GM23338 (cell line): ENCODE data around the gene MRPS6.

Source experiments
- EZH2 ChIP-seq: fragments of 200-600 bp; sonication (generic); IDR thresholded peaks from one replicate; pipeline ENCODE4 v1.8.0; 2017; ENCODE audit warnings: antibody characterized with exemption, mild to moderate bottlenecking, low read depth; ENCODE audit not compliant: unreplicated experiment
- EZH2phosphoT487 ChIP-seq: fragments of 200-600 bp; sonication (generic); IDR thresholded peaks from one replicate; pipeline ENCODE4 v1.8.1; 2018; ENCODE audit warnings: antibody characterized with exemption; ENCODE audit not compliant: unreplicated experiment
- POLR2AphosphoS5 ChIP-seq: IDR thresholded peaks from 2 replicates; pipeline ENCODE4 v1.6.1; 2016; ENCODE audit warnings: antibody characterized with exemption, low read depth
- STAT1 ChIP-seq: IDR thresholded peaks from one replicate; pipeline ENCODE4 v1.6.1; 2016; ENCODE audit warnings: antibody characterized with exemption; ENCODE audit not compliant: unreplicated experiment
- TF ChIP-seq, protein P1 (sequence below), 2 experiments: fragments of 200-600 bp in 1 of 2; sonication (generic) in 1 of 2; conservative IDR thresholded peaks; 2 replicates each; pipeline versions ENCODE4 v1.5.1 to v1.6.1; 2016 to 2017; ENCODE audit warnings: antibody characterized with exemption in 2 of 2, low read depth in 2 of 2, mild to moderate bottlenecking in 2 of 2, moderate library complexity in 1 of 2
- TF ChIP-seq, protein P2 (sequence below): IDR thresholded peaks from one replicate; pipeline ENCODE4 v1.6.1; 2018; ENCODE audit warnings: antibody characterized with exemption; ENCODE audit not compliant: unreplicated experiment

DNA sequence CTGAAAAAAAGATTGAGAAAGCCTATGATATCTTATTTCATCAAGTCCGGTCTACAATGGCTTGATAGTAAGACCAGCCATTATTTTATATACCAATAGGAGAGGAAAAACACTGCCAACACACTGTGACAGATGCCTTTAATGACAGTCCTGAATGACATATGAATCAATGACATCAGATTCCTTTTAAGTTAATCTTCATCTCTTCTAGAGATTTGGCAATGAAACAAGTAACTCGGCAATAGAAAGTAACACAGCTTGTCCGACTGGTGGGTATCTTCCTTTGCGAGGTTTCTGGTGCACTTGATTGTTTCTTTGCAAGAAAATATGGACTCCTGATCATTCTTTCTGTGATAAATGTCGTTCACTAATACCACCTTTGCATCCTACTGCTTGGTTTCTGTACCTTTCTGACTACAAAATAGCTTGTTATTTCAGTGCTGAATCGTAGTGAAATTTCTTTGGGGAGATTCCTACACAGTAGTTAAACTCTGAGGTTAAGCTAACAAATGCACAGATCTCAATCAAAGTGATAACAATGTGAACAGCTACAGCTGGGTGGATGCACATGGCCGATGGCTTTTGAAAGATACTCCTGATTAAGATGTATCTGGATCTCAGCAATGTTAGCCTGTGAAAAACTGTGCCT is 104.7 kb downstream of the MRPS6 start:
- TF ChIP-seq, protein P1, sequence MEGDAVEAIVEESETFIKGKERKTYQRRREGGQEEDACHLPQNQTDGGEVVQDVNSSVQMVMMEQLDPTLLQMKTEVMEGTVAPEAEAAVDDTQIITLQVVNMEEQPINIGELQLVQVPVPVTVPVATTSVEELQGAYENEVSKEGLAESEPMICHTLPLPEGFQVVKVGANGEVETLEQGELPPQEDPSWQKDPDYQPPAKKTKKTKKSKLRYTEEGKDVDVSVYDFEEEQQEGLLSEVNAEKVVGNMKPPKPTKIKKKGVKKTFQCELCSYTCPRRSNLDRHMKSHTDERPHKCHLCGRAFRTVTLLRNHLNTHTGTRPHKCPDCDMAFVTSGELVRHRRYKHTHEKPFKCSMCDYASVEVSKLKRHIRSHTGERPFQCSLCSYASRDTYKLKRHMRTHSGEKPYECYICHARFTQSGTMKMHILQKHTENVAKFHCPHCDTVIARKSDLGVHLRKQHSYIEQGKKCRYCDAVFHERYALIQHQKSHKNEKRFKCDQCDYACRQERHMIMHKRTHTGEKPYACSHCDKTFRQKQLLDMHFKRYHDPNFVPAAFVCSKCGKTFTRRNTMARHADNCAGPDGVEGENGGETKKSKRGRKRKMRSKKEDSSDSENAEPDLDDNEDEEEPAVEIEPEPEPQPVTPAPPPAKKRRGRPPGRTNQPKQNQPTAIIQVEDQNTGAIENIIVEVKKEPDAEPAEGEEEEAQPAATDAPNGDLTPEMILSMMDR (conservative IDR thresholded peaks at IDR 0.05; ENCODE audit: low read depth in 2 of 2) = no peak
- TF ChIP-seq POLR2AphosphoS5 (no peak), EZH2 (no peak), STAT1 (no peak), EZH2phosphoT487 (no peak)
- TF ChIP-seq, protein P2, sequence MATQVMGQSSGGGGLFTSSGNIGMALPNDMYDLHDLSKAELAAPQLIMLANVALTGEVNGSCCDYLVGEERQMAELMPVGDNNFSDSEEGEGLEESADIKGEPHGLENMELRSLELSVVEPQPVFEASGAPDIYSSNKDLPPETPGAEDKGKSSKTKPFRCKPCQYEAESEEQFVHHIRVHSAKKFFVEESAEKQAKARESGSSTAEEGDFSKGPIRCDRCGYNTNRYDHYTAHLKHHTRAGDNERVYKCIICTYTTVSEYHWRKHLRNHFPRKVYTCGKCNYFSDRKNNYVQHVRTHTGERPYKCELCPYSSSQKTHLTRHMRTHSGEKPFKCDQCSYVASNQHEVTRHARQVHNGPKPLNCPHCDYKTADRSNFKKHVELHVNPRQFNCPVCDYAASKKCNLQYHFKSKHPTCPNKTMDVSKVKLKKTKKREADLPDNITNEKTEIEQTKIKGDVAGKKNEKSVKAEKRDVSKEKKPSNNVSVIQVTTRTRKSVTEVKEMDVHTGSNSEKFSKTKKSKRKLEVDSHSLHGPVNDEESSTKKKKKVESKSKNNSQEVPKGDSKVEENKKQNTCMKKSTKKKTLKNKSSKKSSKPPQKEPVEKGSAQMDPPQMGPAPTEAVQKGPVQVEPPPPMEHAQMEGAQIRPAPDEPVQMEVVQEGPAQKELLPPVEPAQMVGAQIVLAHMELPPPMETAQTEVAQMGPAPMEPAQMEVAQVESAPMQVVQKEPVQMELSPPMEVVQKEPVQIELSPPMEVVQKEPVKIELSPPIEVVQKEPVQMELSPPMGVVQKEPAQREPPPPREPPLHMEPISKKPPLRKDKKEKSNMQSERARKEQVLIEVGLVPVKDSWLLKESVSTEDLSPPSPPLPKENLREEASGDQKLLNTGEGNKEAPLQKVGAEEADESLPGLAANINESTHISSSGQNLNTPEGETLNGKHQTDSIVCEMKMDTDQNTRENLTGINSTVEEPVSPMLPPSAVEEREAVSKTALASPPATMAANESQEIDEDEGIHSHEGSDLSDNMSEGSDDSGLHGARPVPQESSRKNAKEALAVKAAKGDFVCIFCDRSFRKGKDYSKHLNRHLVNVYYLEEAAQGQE = no peak
